Prostate gland (tissue), 2 donors: ENCODE results near the gene CHTOP. TPM values are rescaled to one million over a fixed set of nuclear protein-coding genes. Genes with fewer than 3 reads are reported as not detected.

Source experiments
- DNase-seq: peaks from one replicate; pipeline ENCODE4 v3.0.0-alpha.2; 2019; ENCODE audit warnings: low spot score
- H3K27ac ChIP-seq, 2 donors: fragments of 200-600 bp; sonication (generic); 2 replicates each; pipeline ENCODE4 v1.5.1; 2017 to 2019
- H3K27me3 ChIP-seq: fragments of 200-600 bp; sonication (generic); replicated peaks from 2 replicates; pipeline ENCODE4 v1.5.1; 2019; ENCODE audit not compliant: insufficient read depth
- H3K36me3 ChIP-seq, 2 donors: fragments of 200-600 bp; sonication (generic); 1 replicate in 1 of 2; 2 replicates in 1 of 2; pipeline versions ENCODE4 v1.5.1 to v1.8.1; 2017 to 2019
- H3K4me1 ChIP-seq: fragments of 200-600 bp; sonication (generic); replicated peaks from 2 replicates; pipeline ENCODE4 v1.5.1; 2019
- H3K4me3 ChIP-seq, 2 donors: fragments of 200-600 bp; sonication (generic); 2 replicates each; pipeline ENCODE4 v1.5.1; 2017 to 2019
- H3K9me3 ChIP-seq: fragments of 200-600 bp; sonication (generic); 2 replicates; pipeline ENCODE4 v1.5.1; 2017
- CTCF ChIP-seq, 4 experiments: fragments of 200-600 bp in 2 of 4; fragments of 450-650 bp in 2 of 4; sonication (generic) in 2 of 4; IDR thresholded peaks; 1 replicate in 3 of 4; 2 replicates in 1 of 4; pipeline ENCODE4 v1.5.1; 2016 to 2019; ENCODE audit warnings: antibody characterized with exemption in 4 of 4, mild to moderate bottlenecking in 2 of 4, moderate library complexity in 2 of 4
- POLR2A ChIP-seq: fragments of 450-650 bp; IDR thresholded peaks from one replicate; pipeline ENCODE4 v1.6.1; 2016; ENCODE audit warnings: antibody characterized with exemption, mild to moderate bottlenecking
- POLR2AphosphoS5 ChIP-seq: sonication (generic); formaldehyde crosslinking; IDR thresholded peaks from one replicate; pipeline ENCODE4 v1.6.1; 2017; ENCODE audit warnings: antibody characterized with exemption
- WGBS: methylation state at CpG from one replicate; pipeline ENCODE4 v1.1.5; 2018; 5-methylcytosine and 5-hydroxymethylcytosine counted together
- intact Hi-C: fragments of 100-400 bp; cut with DNase I; formaldehyde crosslinking; loops from one replicate; pipeline ENCODE4 v1.14.2; 2022
- total RNA-seq, 2 donors: library from RNA; depleted of rRNA; stranded (reverse); fragments of >200 nt; gene quantifications; one replicate each; pipeline ENCODE4 v1.1.0, GENCODE V29; 2016

CHTOP gene
- total RNA-seq, 2 donors from 2014 or later, result 60.6 to 74.4 TPM

- H3K27ac ChIP-seq, result no peak overlapping the region
Observed at GRCh38 chr1:153647346-153647714, 13.5 kb downstream of the CHTOP start.

GRCh38 chr1:153648000-153648643 is 14.3 kb downstream of the CHTOP start:
- Histone ChIP-seq H3K4me1 (peaks cover 4% of the 10 kb centered on the region), H3K27me3 (no peaks in the 10 kb centered on the region), H3K4me3 (no peak overlapping the region), H3K27ac (no peak overlapping the region), H3K36me3 (peaks cover 4% of the 10 kb centered on the region in 2 donors), H3K9me3 (no peaks in the 10 kb centered on the region)
- TF ChIP-seq POLR2AphosphoS5 (no peak), POLR2A (no peak), CTCF (IDR thresholded peaks at IDR 0.05) (no peak)
- intact Hi-C loops, result no loop called here
- 83% methylated on average over 10 of the region's 10 CpGs for WGBS
- no peak for DNase-seq

More at GRCh38 chr1:153647346-153647714, 13.5 kb downstream of the CHTOP start:
- H3K9me3 ChIP-seq, result no peaks in the 10 kb centered on the region
- DNase-seq, result no peak
- peaks cover 6 to 11% of the 10 kb centered on the region in 2 donors for H3K36me3 ChIP-seq
- no peak overlapping the region for H3K4me3 ChIP-seq
- no peak for TF ChIP-seq POLR2AphosphoS5
- TF ChIP-seq POLR2A, result no peak
- TF ChIP-seq CTCF (IDR thresholded peaks at IDR 0.05), result no peak
- no peaks in the 10 kb centered on the region for H3K27me3 ChIP-seq
- H3K4me1 ChIP-seq, result peaks cover 4% of the 10 kb centered on the region
- intact Hi-C loops, result no loop called here
- 59% methylated on average over 2 of the region's 2 CpGs for WGBS

GRCh38 chr1:153649137-153649862 is 15.4 kb downstream of the CHTOP start:
- Histone ChIP-seq H3K9me3 (no peaks in the 10 kb centered on the region), H3K4me3 (no peak overlapping the region), H3K27ac (peak overlapping the region; percentile 49 to 69), H3K36me3 (peaks cover 0 to 4% of the 10 kb centered on the region in 2 donors), H3K4me1 (peaks cover 4% of the 10 kb centered on the region), H3K27me3 (no peaks in the 10 kb centered on the region)
- WGBS, result 43% methylated on average over 3 of the region's 3 CpGs
- intact Hi-C loops, result no loop called here
- DNase-seq, result no peak
- TF ChIP-seq POLR2AphosphoS5, result no peak
- TF ChIP-seq POLR2A, result no peak
- TF ChIP-seq CTCF (IDR thresholded peaks at IDR 0.05), result no peak

- Histone ChIP-seq H3K4me1 (peaks cover 4% of the 10 kb centered on the region), H3K9me3 (no peaks in the 10 kb centered on the region), H3K36me3 (peaks cover 0 to 4% of the 10 kb centered on the region in 2 donors), H3K27me3 (no peaks in the 10 kb centered on the region), H3K4me3 (no peak overlapping the region), H3K27ac (peak overlapping the region; percentile 49 to 69)
- intact Hi-C loops, result no loop called here
- 64% methylated on average over 2 of the region's 2 CpGs for WGBS
- peak in 1 of 4 experiments; percentile 4 for TF ChIP-seq CTCF (IDR thresholded peaks at IDR 0.05)
- peak; percentile 95 for TF ChIP-seq POLR2AphosphoS5
- no peak for TF ChIP-seq POLR2A
- peak; percentile 89 for DNase-seq
Observed at GRCh38 chr1:153649863-153650235, 16.0 kb downstream of the CHTOP start.
